Adrenal gland (tissue), 12 donors: ENCODE data around the gene ELP1. TPM values are rescaled to one million over a fixed set of nuclear protein-coding genes. Genes with fewer than 3 reads are reported as not detected.

Source experiments
- DNase-seq, 7 donors: peaks; one replicate each; pipeline ENCODE4 v3.0.0-alpha.2; 2019 to 2020
- H3K27ac ChIP-seq, 5 donors: fragments of 200-600 bp; sonication (generic) in 4 of 5; 1 replicate in 3 of 5; 2 replicates in 2 of 5; pipeline versions ENCODE4 v1.5.1 to v1.8.0; 2016 to 2020; ENCODE audit warnings: mild to moderate bottlenecking in 1 of 5
- H3K27me3 ChIP-seq: fragments of 200-600 bp; 2 replicates; pipeline ENCODE4 v1.8.0; 2021
- H3K36me3 ChIP-seq, 2 donors: fragments of 200-600 bp; replicated peaks in 1 of 2; 1 replicate in 1 of 2; 2 replicates in 1 of 2; pipeline versions ENCODE4 v1.5.1 to v1.8.0; 2018 to 2022
- H3K4me1 ChIP-seq, 2 donors: fragments of 200-600 bp; replicated peaks in 1 of 2; 1 replicate in 1 of 2; 2 replicates in 1 of 2; pipeline versions ENCODE4 v1.5.1 to v1.8.0; 2018 to 2021
- H3K4me3 ChIP-seq, 4 donors: fragments of 200-600 bp; sonication (generic) in 3 of 4; one replicate each; pipeline ENCODE4 v1.5.1; 2016 to 2018
- H3K9me3 ChIP-seq, 3 donors: fragments of 200-600 bp; sonication (generic) in 1 of 3; replicated peaks in 1 of 3; 1 replicate in 2 of 3; 2 replicates in 1 of 3; pipeline versions ENCODE4 v1.5.1 to v1.8.0; 2016 to 2021
- POLR2A ChIP-seq, 2 donors: fragments of 450-650 bp; IDR thresholded peaks; one replicate each; pipeline ENCODE4 v1.6.1; 2017; ENCODE audit warnings: antibody characterized with exemption in 2 of 2, mild to moderate bottlenecking in 2 of 2, moderate library complexity in 1 of 2
- WGBS, 4 donors: extraction: QIAGEN DNeasy Blood & Tissue Kit in 2 of 4; methylation state at CpG; one replicate each; pipeline versions ENCODE4 v1.1.5 to v1.1.7; 2013 to 2017; 5-methylcytosine and 5-hydroxymethylcytosine counted together
- intact Hi-C, 2 donors: fragments of 100-400 bp; cut with DNase I; formaldehyde crosslinking; loops; one replicate each; pipeline versions ENCODE4 v1.14.1 to v1.15.0; 2022 to 2023
- polyA plus RNA-seq, 3 donors: library from polyadenylated mRNA; stranded (reverse); fragments of 200-250 nt in 2 of 3; fragments of 350-450 nt in 1 of 3; fragmentation: Illumina TruSeq in 1 of 3; extraction: RNeasy Lipid Tissue Mini Kit (QIAGEN cat#74804) in 1 of 3; gene quantifications; one replicate each; pipeline ENCODE4 v1.2.3, GENCODE V29; 2013 to 2014
- total RNA-seq, 9 donors: library from RNA; depleted of rRNA in 4 of 9; stranded (reverse); fragments of >200 nt in 4 of 9; fragments of 120-200 nt in 1 of 9; fragmentation: NEBNext Ultra II Directional in 1 of 9; extraction: Animal tissue kit (Norgen Biotek cat#: 25700) in 1 of 9; gene quantifications; one replicate each; pipeline versions ENCODE4 v1.1.0 to v1.2.4, GENCODE V29; 2013 to 2023
- TF ChIP-seq, protein P1 (sequence below), 6 experiments: fragments of 450-650 bp in 4 of 6; fragments of 200-600 bp in 2 of 6; sonication (generic) in 1 of 6; IDR thresholded peaks; 1 replicate in 5 of 6; 2 replicates in 1 of 6; pipeline versions ENCODE4 v1.5.1 to v1.8.0; 2016 to 2021; ENCODE audit warnings: antibody characterized with exemption in 6 of 6, mild to moderate bottlenecking in 2 of 6, moderate library complexity in 1 of 6
- donor health status: healthy with polysubstance abuse.
- donor health status: Bipolar disorder and iron deficiency.
- donor health status: DM: yes; HTN: yes; CAD: no.
- donor health status: DM: no; HTN: no; CAD: no.
- donor health status: DM: no; HTN: no; CAD: no.
- donor health status: DM: yes; HTN: yes; CAD: no.

ELP1 gene
- total and polyA plus RNA-seq, 12 donors = 54.3 to 768 (median 147) TPM

- intact Hi-C loops = no loop called here
- H3K4me3 ChIP-seq = no peak overlapping the region
- H3K4me1 ChIP-seq = no peaks in the 10 kb centered on the region
- H3K36me3 ChIP-seq = no peaks in the 10 kb centered on the region
- no peak for DNase-seq
- TF ChIP-seq, protein P1, sequence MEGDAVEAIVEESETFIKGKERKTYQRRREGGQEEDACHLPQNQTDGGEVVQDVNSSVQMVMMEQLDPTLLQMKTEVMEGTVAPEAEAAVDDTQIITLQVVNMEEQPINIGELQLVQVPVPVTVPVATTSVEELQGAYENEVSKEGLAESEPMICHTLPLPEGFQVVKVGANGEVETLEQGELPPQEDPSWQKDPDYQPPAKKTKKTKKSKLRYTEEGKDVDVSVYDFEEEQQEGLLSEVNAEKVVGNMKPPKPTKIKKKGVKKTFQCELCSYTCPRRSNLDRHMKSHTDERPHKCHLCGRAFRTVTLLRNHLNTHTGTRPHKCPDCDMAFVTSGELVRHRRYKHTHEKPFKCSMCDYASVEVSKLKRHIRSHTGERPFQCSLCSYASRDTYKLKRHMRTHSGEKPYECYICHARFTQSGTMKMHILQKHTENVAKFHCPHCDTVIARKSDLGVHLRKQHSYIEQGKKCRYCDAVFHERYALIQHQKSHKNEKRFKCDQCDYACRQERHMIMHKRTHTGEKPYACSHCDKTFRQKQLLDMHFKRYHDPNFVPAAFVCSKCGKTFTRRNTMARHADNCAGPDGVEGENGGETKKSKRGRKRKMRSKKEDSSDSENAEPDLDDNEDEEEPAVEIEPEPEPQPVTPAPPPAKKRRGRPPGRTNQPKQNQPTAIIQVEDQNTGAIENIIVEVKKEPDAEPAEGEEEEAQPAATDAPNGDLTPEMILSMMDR (IDR thresholded peaks at IDR 0.05) = no peak
- no peak for TF ChIP-seq POLR2A (IDR thresholded peaks at IDR 0.05)
- 83 to 87% (median 85%) methylated on average over 2 of the region's 2 CpGs for WGBS, 4 donors
- no peaks in the 10 kb centered on the region for H3K27me3 ChIP-seq
- no peaks in the 10 kb centered on the region for H3K9me3 ChIP-seq
- H3K27ac ChIP-seq = no peak overlapping the region
These were observed 88.0 kb downstream of the ELP1 start for GRCh38 chr9:108845947-108846346.

DNA sequence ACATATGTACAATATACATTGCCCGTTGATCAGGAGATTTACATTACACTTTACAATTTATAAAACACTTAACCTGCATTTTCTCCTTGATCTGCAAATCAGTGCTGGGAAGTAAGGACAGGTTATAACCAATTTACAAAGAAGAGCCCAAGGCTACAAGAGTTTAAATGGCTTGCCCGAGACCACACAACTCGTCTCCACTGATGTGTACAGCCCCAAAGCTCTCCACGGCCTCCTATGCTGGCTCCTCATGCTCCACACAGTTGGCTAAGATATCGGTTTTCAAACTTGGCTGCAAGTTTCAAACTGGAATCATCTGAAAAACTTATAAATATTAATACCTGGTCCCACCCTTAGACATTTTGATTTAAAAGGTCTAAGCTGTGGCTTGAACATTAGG, 88.4 kb downstream of the ELP1 start:
- Histone ChIP-seq H3K27me3 (no peaks in the 10 kb centered on the region), H3K4me3 (no peak overlapping the region), H3K4me1 (no peaks in the 10 kb centered on the region), H3K27ac (no peak overlapping the region), H3K9me3 (no peaks in the 10 kb centered on the region), H3K36me3 (no peaks in the 10 kb centered on the region)
- WGBS, 4 donors = 84 to 94% (median 91%) methylated on average over 5 of the region's 5 CpGs
- DNase-seq = no peak
- no peak for TF ChIP-seq POLR2A (IDR thresholded peaks at IDR 0.05)
- TF ChIP-seq, protein P1 (IDR thresholded peaks at IDR 0.05) = no peak
- intact Hi-C loops = no loop called here

- Histone ChIP-seq H3K27me3 (no peaks in the 10 kb centered on the region), H3K9me3 (no peaks in the 10 kb centered on the region), H3K36me3 (no peaks in the 10 kb centered on the region), H3K4me3 (no peak overlapping the region), H3K4me1 (no peaks in the 10 kb centered on the region), H3K27ac (no peak overlapping the region)
- intact Hi-C loops = no loop called here
- no peak for DNase-seq
- TF ChIP-seq POLR2A (IDR thresholded peaks at IDR 0.05) = no peak
- TF ChIP-seq, protein P1 (IDR thresholded peaks at IDR 0.05) = no peak
- 87 to 90% (median 90%) methylated on average over 2 of the region's 2 CpGs for WGBS, 4 donors
These were observed 89.1 kb downstream of the ELP1 start for GRCh38 chr9:108844856-108845255.

DNA sequence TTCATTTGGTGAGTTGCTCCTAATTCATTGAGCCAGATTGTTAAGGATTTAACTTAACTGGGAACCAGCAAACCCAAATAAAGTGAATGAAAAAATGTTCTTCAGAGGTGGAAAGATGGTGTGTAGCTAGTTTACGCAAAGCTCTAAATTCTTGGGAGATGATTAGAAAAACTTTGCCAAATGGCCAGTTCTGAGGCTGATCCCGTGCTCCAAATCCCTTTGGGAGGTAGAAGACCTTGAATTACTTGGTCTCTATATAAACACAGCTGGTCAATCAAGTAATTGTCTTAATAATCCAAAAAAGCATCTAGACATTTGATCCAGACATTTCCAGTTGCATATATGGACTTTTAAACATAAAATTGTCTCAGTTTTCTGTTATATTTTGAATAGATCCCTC, 89.5 kb downstream of the ELP1 start:
- Histone ChIP-seq H3K9me3 (no peaks in the 10 kb centered on the region), H3K27me3 (no peaks in the 10 kb centered on the region), H3K4me3 (no peak overlapping the region), H3K27ac (no peak overlapping the region), H3K36me3 (no peaks in the 10 kb centered on the region), H3K4me1 (no peaks in the 10 kb centered on the region)
- intact Hi-C loops = no loop called here
- no peak for TF ChIP-seq POLR2A (IDR thresholded peaks at IDR 0.05)
- TF ChIP-seq, protein P1 (IDR thresholded peaks at IDR 0.05) = no peak
- 46 to 72% (median 57%) methylated on average over 2 of the region's 2 CpGs for WGBS, 4 donors
- no peak for DNase-seq
